MCF 10A (cell line): ENCODE data around the gene MYLK2. TPM values are rescaled to one million over a fixed set of nuclear protein-coding genes. Genes with fewer than 3 reads are reported as not detected.

Experiments used
- BruUV-seq: library from RNA; stranded (reverse); fragments of 400-500 nt; replicated peaks from 2 replicates; lab custom pipeline; 2021; lab: Mats Ljungman, UMichigan
- CTCF ChIA-PET: fragments of 300-600 bp; sonication (Branson Sonifier 250); formaldehyde crosslinking; extraction: SDS; loops from one replicate; lab custom pipeline; 2021; ENCODE audit warnings: antibody characterized with exemption, inconsistent platforms; lab: Yijun Ruan, JAX
- POLR2A ChIA-PET: fragments of 300-600, 350-650 bp; sonication (Branson Sonifier 250); formaldehyde crosslinking; extraction: SDS; loops from one replicate; lab custom pipeline; 2020; ENCODE audit warnings: antibody characterized with exemption, inconsistent platforms; lab: Yijun Ruan, JAX
- DNase-seq: peaks from one replicate; pipeline ENCODE4 v3.0.0-alpha.2; 2018; ENCODE audit not compliant: unreplicated experiment
- H3K27ac Mint-ChIP-seq: one replicate; pipeline ENCODE4 v1.8.0; 2022; ENCODE audit warnings: mild to moderate bottlenecking, low read depth, mixed read lengths; ENCODE audit not compliant: unreplicated experiment
- H3K27me3 Mint-ChIP-seq: one replicate; pipeline ENCODE4 v1.8.0; 2022; ENCODE audit warnings: mixed read lengths; ENCODE audit not compliant: insufficient read depth, unreplicated experiment
- H3K36me3 Mint-ChIP-seq: one replicate; pipeline ENCODE4 v1.8.0; 2022; ENCODE audit warnings: mild to moderate bottlenecking, moderate library complexity, mixed read lengths; ENCODE audit not compliant: insufficient read depth, unreplicated experiment
- H3K4me1 Mint-ChIP-seq: one replicate; pipeline ENCODE4 v1.8.0; 2022; ENCODE audit warnings: mixed read lengths; ENCODE audit not compliant: insufficient read depth, unreplicated experiment
- H3K4me3 Mint-ChIP-seq: one replicate; pipeline ENCODE4 v1.8.0; 2022; ENCODE audit warnings: mild to moderate bottlenecking, moderate library complexity, mixed read lengths; ENCODE audit not compliant: unreplicated experiment
- H3K9me3 Mint-ChIP-seq: one replicate; pipeline ENCODE4 v1.8.0; 2022; ENCODE audit warnings: mixed read lengths; ENCODE audit not compliant: unreplicated experiment
- CTCF ChIP-seq: fragments of 200-600 bp; IDR thresholded peaks from one replicate; pipeline ENCODE4 v1.8.0; 2022; ENCODE audit warnings: antibody characterized with exemption, mild to moderate bottlenecking; ENCODE audit not compliant: unreplicated experiment
- intact Hi-C: fragments of 100-400 bp; cut with micrococcal nuclease; formaldehyde crosslinking; loops from 2 replicates; pipeline ENCODE4 v1.14.1; 2022
- total RNA-seq: library from RNA; stranded (reverse); gene quantifications from 2 replicates; pipeline ENCODE4 v1.2.3, GENCODE V29; 2022

Gene MYLK2
- total RNA-seq, 1 experiment from 2014 or later = 0.14 TPM

GRCh38 chr20:31780839-31781238, 38.3 kb upstream of the MYLK2 start:
- ChIA-PET CTCF (no interaction called here), POLR2A (interaction anchor here (1.4 kb wide), 1 partner anchor 8 kb away, joined by 3 read pairs; no protein-coding TSS in a partner anchor)
- no TSS peak for BruUV-seq
- Mint-ChIP-seq H3K4me3 (no peak overlapping the region), H3K27me3 (no peaks in the 10 kb centered on the region), H3K36me3 (peaks cover 43% of the 10 kb centered on the region), H3K27ac (no peak overlapping the region), H3K4me1 (no peaks in the 10 kb centered on the region), H3K9me3 (no peaks in the 10 kb centered on the region)
- TF ChIP-seq CTCF = no peak
- intact Hi-C loops = no loop called here
- no peak for DNase-seq

GRCh38 chr20:31781945-31782344, 37.2 kb upstream of the MYLK2 start:
- Mint-ChIP-seq H3K9me3 (no peaks in the 10 kb centered on the region), H3K36me3 (peaks cover 38% of the 10 kb centered on the region), H3K4me3 (no peak overlapping the region), H3K4me1 (no peaks in the 10 kb centered on the region), H3K27me3 (no peaks in the 10 kb centered on the region), H3K27ac (no peak overlapping the region)
- DNase-seq = no peak
- POLR2A ChIA-PET = interaction anchor here (0.6 kb wide), 1 partner anchor 501 kb away, joined by 3 read pairs; no protein-coding TSS in a partner anchor
- no TSS peak for BruUV-seq
- CTCF ChIA-PET = interaction anchor here (0.8 kb wide), 1 partner anchor 250 kb away, joined by 3 read pairs; no protein-coding TSS in a partner anchor
- TF ChIP-seq CTCF = no peak
- intact Hi-C loops = no loop called here

- no TSS peak for BruUV-seq
- no peak for TF ChIP-seq CTCF
- intact Hi-C loops = loop anchor here (5.0 kb wide), 1 partner anchor 57 kb away; no protein-coding TSS in a partner anchor
- Mint-ChIP-seq H3K36me3 (peaks cover 27% of the 10 kb centered on the region), H3K4me3 (no peak overlapping the region), H3K9me3 (no peaks in the 10 kb centered on the region), H3K27me3 (no peaks in the 10 kb centered on the region), H3K27ac (no peak overlapping the region), H3K4me1 (no peaks in the 10 kb centered on the region)
- ChIA-PET CTCF (interaction anchor here (0.5 to 1.9 kb wide), 4 partner anchors 11 to 39 kb away, joined by 3 to 8 read pairs (median 3); no protein-coding TSS in a partner anchor), POLR2A (interaction anchor here (1.4 kb wide), 1 partner anchor 33 kb away, joined by 3 read pairs; no protein-coding TSS in a partner anchor)
- no peak for DNase-seq
Observed at GRCh38 chr20:31784354-31785044, 34.7 kb upstream of the MYLK2 start.

- Mint-ChIP-seq H3K9me3 (no peaks in the 10 kb centered on the region), H3K27ac (no peak overlapping the region), H3K4me1 (no peaks in the 10 kb centered on the region), H3K27me3 (no peaks in the 10 kb centered on the region), H3K4me3 (no peak overlapping the region), H3K36me3 (peaks cover 23% of the 10 kb centered on the region)
- ChIA-PET CTCF (interaction anchor here (0.5 to 1.9 kb wide), 5 partner anchors 10 to 61 kb away, joined by 3 to 8 read pairs (median 3); no protein-coding TSS in a partner anchor), POLR2A (interaction anchor here (1.4 kb wide), 1 partner anchor 33 kb away, joined by 3 read pairs; no protein-coding TSS in a partner anchor)
- no TSS peak for BruUV-seq
- no peak for DNase-seq
- intact Hi-C loops = loop anchor here (5.0 kb wide), 1 partner anchor 58 kb away; no protein-coding TSS in a partner anchor
- TF ChIP-seq CTCF = no peak
Observed at GRCh38 chr20:31785089-31785488, 34.1 kb upstream of the MYLK2 start.
